Activated CD8-positive, alpha-beta memory T cell treated with anti-CD3 and anti-CD28 coated beads for 36 hours (primary cell): Measurements from ENCODE around the gene NIM1K. TPM values are rescaled to one million over a fixed set of nuclear protein-coding genes. Genes with fewer than 3 reads are reported as not detected.

ENCODE experiments used
- CTCF ChIA-PET: fragments of 350-600 bp; sonication (Branson Sonifier 250); formaldehyde crosslinking; loops from one replicate; lab custom pipeline; 2021; ENCODE audit warnings: antibody characterized with exemption; lab: Charles Lee
- POLR2A ChIA-PET: fragments of 350-600 bp; sonication (Branson Sonifier 250); formaldehyde crosslinking; loops from one replicate; lab custom pipeline; 2021; ENCODE audit warnings: antibody characterized with exemption; lab: Charles Lee
- total RNA-seq, 2 experiments: library from RNA; stranded (reverse); gene quantifications; one replicate each; pipeline ENCODE4 v1.2.3, GENCODE V29; 2021

NIM1K gene
- total RNA-seq, 2 experiments from 2014 or later: 0.86 to 1.4 TPM

GRCh38 chr5:43213951-43214350 lies 21.9 kb downstream of the NIM1K start:
- CTCF ChIA-PET: no interaction called here
- POLR2A ChIA-PET: no interaction called here

- ChIA-PET POLR2A (no interaction called here), CTCF (interaction anchor here (1.0 kb wide), 1 partner anchor 110 kb away, joined by 4 read pairs; no protein-coding TSS in a partner anchor)
Observed at GRCh38 chr5:43215073-43215631, 23.1 kb downstream of the NIM1K start.

- ChIA-PET CTCF (interaction anchor here (0.7 kb wide), 1 partner anchor 8 kb away, joined by 3 read pairs; no protein-coding TSS in a partner anchor), POLR2A (no interaction called here)
Observed at GRCh38 chr5:43216941-43217340, 24.9 kb downstream of the NIM1K start.

- ChIA-PET CTCF (no interaction called here), POLR2A (no interaction called here)
Observed at GRCh38 chr5:43219120-43219519, 27.1 kb downstream of the NIM1K start.

GRCh38 chr5:43221502-43221901 lies 29.5 kb downstream of the NIM1K start:
- ChIA-PET CTCF (no interaction called here), POLR2A (no interaction called here)

- CTCF ChIA-PET: interaction anchor here (0.6 kb wide), 1 partner anchor 9 kb away, joined by 3 read pairs; no protein-coding TSS in a partner anchor
- POLR2A ChIA-PET: interaction anchor here (0.6 kb wide), 1 partner anchor 205 kb away, joined by 6 read pairs; no protein-coding TSS in a partner anchor
Observed at GRCh38 chr5:43225649-43226245, 33.7 kb downstream of the NIM1K start.

GRCh38 chr5:43227655-43228054 lies 35.6 kb downstream of the NIM1K start:
- POLR2A ChIA-PET: no interaction called here
- CTCF ChIA-PET: interaction anchor here (1.2 kb wide), 1 partner anchor 162 kb away, joined by 4 read pairs; no protein-coding TSS in a partner anchor

- ChIA-PET CTCF (no interaction called here), POLR2A (no interaction called here)
Observed at GRCh38 chr5:43230707-43231106, 38.7 kb downstream of the NIM1K start.

GRCh38 chr5:43231977-43232376 lies 40.0 kb downstream of the NIM1K start:
- CTCF ChIA-PET: interaction anchor here (2.0 kb wide), 1 partner anchor 158 kb away, joined by 6 read pairs; no protein-coding TSS in a partner anchor
- POLR2A ChIA-PET: no interaction called here

- ChIA-PET POLR2A (no interaction called here), CTCF (interaction anchor here (0.6 to 2.0 kb wide), 2 partner anchors 30 to 157 kb away, joined by 3 to 6 read pairs; no protein-coding TSS in a partner anchor)
Observed at GRCh38 chr5:43232943-43233833, 41.2 kb downstream of the NIM1K start.

- ChIA-PET CTCF (no interaction called here), POLR2A (no interaction called here)
Observed at GRCh38 chr5:43233946-43234345, 41.9 kb downstream of the NIM1K start.

GRCh38 chr5:43236653-43237355 lies 44.8 kb downstream of the NIM1K start:
- ChIA-PET POLR2A (interaction anchor here (0.9 kb wide), 1 partner anchor 45 kb away, joined by 3 read pairs; the partner anchor contains the start of gene NIM1K), CTCF (interaction anchor here (1.3 kb wide), 1 partner anchor 10 kb away, joined by 3 read pairs; no protein-coding TSS in a partner anchor)

GRCh38 chr5:43242196-43242595 lies 50.2 kb downstream of the NIM1K start:
- POLR2A ChIA-PET: no interaction called here
- CTCF ChIA-PET: no interaction called here

- CTCF ChIA-PET: no interaction called here
- POLR2A ChIA-PET: no interaction called here
Observed at GRCh38 chr5:43243270-43243669, 51.2 kb downstream of the NIM1K start.

- CTCF ChIA-PET: no interaction called here
- POLR2A ChIA-PET: no interaction called here
Observed at GRCh38 chr5:43244823-43245565, 53.0 kb downstream of the NIM1K start.

- CTCF ChIA-PET: no interaction called here
- POLR2A ChIA-PET: no interaction called here
Observed at GRCh38 chr5:43245724-43246385, 53.8 kb downstream of the NIM1K start.

- POLR2A ChIA-PET: no interaction called here
- CTCF ChIA-PET: no interaction called here
Observed at GRCh38 chr5:43251754-43252153, 59.7 kb downstream of the NIM1K start.

- ChIA-PET CTCF (interaction anchor here (1.1 kb wide), 1 partner anchor 31 kb away, joined by 3 read pairs; no protein-coding TSS in a partner anchor), POLR2A (no interaction called here)
Observed at GRCh38 chr5:43255704-43256103, 63.7 kb downstream of the NIM1K start.
